BE2C (cell line): Measurements from ENCODE around the gene AK4.
"Not testable (repeated sequence)": the region's sequence is repeated elsewhere in the genome, so short reads cannot be mapped to it uniquely, and the experiment has no call there.

ENCODE experiments used
- DNase-seq: peaks from one replicate; pipeline ENCODE4 v3.0.0-alpha.2; 2020
- H3K27me3 ChIP-seq: fragments of 250-450 bp; sonication (Bioruptor Pico); 2 replicates; pipeline ENCODE4 v1.5.1; 2020; ENCODE audit warnings: mild to moderate bottlenecking
- H3K36me3 ChIP-seq: fragments of 250-450 bp; sonication (Bioruptor Pico); 2 replicates; pipeline ENCODE4 v1.5.1; 2020; ENCODE audit warnings: mild to moderate bottlenecking
- H3K4me1 ChIP-seq: fragments of 250-450 bp; sonication (Bioruptor Pico); 2 replicates; pipeline ENCODE4 v1.5.1; 2020
- H3K4me3 ChIP-seq: 2 replicates; pipeline ENCODE4 v1.5.1; 2011; ENCODE audit warnings: low read depth, low read length
- H3K9me3 ChIP-seq: fragments of 250-450 bp; sonication (Bioruptor Pico); 2 replicates; pipeline ENCODE4 v1.5.1; 2020
- TF ChIP-seq, protein P1 (sequence below): IDR thresholded peaks from 2 replicates; pipeline ENCODE4 v1.5.1; 2012; ENCODE audit warnings: mild to moderate bottlenecking, low read depth, low read length

AK4 gene

DNA sequence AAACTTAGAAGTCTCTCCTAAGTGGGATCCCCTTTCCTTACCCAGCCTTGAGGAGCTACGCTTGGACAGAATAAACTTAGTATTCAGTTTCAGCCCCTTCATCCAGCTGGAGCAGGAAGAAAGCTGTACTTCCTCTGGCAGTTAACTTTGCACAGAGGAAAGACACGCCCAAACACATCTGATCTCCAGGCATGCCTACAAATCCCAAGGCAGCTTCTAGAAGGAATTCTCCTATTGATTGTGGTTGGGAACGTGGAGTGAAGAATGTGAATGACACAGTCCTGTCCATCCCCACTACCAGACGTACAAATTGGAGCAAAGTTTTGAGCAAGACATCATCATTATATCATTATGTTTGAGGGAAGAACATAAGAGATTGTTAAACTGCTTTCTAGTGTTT lies 6.6 kb upstream of the AK4 start:
- Histone ChIP-seq H3K36me3 (no peaks in the 10 kb centered on the region), H3K9me3 (no peaks in the 10 kb centered on the region), H3K4me3 (no peak overlapping the region), H3K4me1 (no peaks in the 10 kb centered on the region), H3K27me3 (0 out of 2 replicates have a peak, but pooled peaks cover under 1% of the 10 kb centered on the region)
- TF ChIP-seq, protein P1, sequence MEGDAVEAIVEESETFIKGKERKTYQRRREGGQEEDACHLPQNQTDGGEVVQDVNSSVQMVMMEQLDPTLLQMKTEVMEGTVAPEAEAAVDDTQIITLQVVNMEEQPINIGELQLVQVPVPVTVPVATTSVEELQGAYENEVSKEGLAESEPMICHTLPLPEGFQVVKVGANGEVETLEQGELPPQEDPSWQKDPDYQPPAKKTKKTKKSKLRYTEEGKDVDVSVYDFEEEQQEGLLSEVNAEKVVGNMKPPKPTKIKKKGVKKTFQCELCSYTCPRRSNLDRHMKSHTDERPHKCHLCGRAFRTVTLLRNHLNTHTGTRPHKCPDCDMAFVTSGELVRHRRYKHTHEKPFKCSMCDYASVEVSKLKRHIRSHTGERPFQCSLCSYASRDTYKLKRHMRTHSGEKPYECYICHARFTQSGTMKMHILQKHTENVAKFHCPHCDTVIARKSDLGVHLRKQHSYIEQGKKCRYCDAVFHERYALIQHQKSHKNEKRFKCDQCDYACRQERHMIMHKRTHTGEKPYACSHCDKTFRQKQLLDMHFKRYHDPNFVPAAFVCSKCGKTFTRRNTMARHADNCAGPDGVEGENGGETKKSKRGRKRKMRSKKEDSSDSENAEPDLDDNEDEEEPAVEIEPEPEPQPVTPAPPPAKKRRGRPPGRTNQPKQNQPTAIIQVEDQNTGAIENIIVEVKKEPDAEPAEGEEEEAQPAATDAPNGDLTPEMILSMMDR: no peak
- DNase-seq: no peak

- DNase-seq: no peak
- TF ChIP-seq, protein P1: no peak
- 0 out of 2 replicates have a peak, but pooled peaks cover 6% of the 10 kb centered on the region for H3K27me3 ChIP-seq
- no peaks in the 10 kb centered on the region for H3K36me3 ChIP-seq
- no peak overlapping the region for H3K4me3 ChIP-seq
- no peaks in the 10 kb centered on the region for H3K4me1 ChIP-seq
- no peaks in the 10 kb centered on the region for H3K9me3 ChIP-seq
Observed at GRCh38 chr1:65141918-65142317, 6.1 kb upstream of the AK4 start.

- H3K36me3 ChIP-seq, H3K4me1 ChIP-seq: not testable (repeated sequence)
- H3K27me3 ChIP-seq: peaks cover 12% of the 10 kb centered on the region
Observed at GRCh38 chr1:65143112-65143658, 4.8 kb upstream of the AK4 start.

DNA sequence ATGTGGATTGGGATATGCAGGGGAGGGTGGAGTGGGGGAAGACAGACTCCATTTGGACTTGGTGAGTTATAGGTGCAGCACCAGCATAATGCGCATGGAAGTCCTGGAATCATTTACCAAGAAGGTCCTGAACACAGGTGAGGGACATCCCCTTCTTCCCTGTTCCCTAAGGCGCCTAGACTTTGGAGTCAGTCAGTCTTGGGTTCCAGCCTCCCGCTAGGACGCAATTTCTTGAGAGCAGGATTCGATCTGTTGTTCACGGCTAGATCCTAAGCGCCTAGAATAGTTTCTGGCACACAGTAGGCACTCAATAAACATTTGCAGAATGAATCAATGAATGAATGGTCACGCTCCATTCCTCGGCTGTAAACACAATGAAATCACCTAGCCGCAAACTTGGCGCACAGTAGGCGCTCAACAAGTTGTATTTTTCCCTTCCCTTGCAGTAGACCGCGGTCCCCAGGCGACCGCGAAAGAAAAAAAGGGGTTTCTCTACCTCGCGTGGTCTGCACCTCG lies 1.0 kb upstream of the AK4 start:
- Histone ChIP-seq H3K36me3 (no peaks in the 10 kb centered on the region), H3K4me1 (no peaks in the 10 kb centered on the region), H3K27me3 (peaks cover 23% of the 10 kb centered on the region), H3K9me3 (no peaks in the 10 kb centered on the region), H3K4me3 (peak overlapping the region; percentile 54)
- TF ChIP-seq, protein P1: no peak
- DNase-seq: no peak

More at GRCh38 chr1:65143112-65143658, 4.8 kb upstream of the AK4 start:
- DNase-seq, H3K9me3 ChIP-seq, H3K4me3 ChIP-seq: not testable (repeated sequence)

DNA sequence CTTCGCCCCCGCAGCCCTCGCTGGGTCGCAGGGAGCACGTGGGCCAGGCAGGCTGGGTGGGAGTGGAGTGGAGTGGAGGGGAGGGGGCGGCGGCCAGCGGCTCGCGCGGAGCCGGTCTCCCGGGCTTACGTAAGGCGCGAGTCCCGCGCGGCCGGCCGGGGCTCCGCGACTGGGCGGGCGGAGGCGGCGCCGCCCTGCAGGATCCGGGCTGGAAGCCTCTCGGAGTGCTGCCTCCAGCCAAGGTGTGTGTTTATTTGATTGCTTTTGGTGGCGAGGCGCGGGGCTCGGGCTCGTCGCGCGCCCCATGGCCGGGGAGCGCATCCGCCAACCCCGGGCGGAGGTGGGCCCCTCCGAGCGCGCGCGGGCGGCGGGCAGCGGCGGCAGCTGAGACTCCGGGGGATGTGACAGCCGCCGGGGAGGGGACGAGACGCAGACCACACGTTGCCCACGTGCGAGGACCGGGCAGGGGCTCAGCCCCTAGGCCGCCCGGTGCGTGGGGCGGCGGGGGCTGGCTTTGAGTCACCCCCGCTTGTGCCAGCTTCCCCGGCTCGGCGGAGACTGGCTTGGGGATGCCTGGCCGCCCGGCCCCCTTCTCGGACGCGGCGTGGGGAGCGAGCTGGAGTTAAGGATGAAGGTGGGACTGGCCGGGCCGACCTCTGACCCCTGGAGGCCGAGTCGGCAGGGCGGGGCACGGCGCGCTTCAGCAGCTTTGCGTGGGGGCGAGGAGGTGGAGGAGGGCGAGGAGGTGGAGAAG lies 402 bp upstream of the AK4 start:
- Histone ChIP-seq H3K9me3 (no peaks in the 10 kb centered on the region), H3K27me3 (peaks cover 23% of the 10 kb centered on the region), H3K4me3 (peak overlapping the region; percentile 54), H3K36me3 (no peaks in the 10 kb centered on the region), H3K4me1 (no peaks in the 10 kb centered on the region)
- peak; percentile 23 for DNase-seq
- TF ChIP-seq, protein P1: no peak

DNA sequence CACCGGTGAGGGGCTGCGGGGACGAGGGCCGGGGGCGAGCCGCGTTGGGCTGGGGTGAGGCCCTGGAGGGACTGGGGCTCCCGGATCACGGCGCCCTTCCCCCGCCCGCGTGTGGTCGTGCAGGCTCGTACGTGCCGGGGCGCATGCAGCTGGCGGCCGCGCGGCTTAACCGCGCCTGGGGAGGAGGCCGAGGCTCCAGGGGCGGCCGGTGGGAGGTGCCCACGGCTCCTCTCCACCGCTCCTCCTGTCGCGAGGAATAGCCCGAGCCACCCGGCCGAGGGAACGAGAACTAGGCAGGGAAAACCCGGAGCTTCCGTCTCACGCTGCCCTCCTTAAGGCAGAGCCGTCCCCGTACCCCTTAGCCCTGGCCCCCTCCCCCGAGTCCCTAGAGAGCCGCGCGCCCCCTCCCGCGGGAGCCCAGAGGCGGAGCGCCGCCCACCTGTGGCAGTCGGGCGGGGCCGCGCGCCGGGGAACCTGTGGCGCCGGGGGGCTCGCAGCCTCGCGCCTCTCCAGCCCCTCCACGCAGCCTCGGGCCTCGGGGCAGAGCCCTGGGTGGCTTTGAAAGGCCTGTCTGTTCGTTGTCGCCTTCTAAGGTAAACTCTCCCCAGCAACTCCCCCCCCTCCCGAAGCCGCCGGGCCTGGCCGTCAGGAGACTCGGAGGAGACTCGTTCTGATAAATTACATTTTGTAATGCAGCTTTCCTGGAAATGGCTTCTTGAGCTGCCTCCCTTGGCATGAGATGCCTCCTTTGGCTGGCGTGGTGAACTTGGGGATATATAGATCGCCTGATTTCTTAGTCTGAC lies 746 bp downstream of the AK4 start:
- H3K27me3 ChIP-seq: peaks cover 23% of the 10 kb centered on the region
- H3K4me1 ChIP-seq: no peaks in the 10 kb centered on the region
- H3K4me3 ChIP-seq: peak overlapping the region; percentile 54
- no peaks in the 10 kb centered on the region for H3K36me3 ChIP-seq
- TF ChIP-seq, protein P1: no peak
- peak; percentile 30 for DNase-seq
- no peaks in the 10 kb centered on the region for H3K9me3 ChIP-seq
